Stimulated activated CD4-positive, alpha-beta T cell treated with anti-CD3 and anti-CD28 coated beads, Interleukin-12 subunit alpha, Interleukin-12 subunit beta, amount 100 ng/mL, for 24 hours (primary cell): ENCODE data around the gene MRGPRX4.

Experiments used
- DNase-seq, 2 experiments: peaks; one replicate each; pipeline ENCODE4 v3.0.0-alpha.2; 2020; ENCODE audit warnings: low read depth in 2 of 2

MRGPRX4 gene

DNA sequence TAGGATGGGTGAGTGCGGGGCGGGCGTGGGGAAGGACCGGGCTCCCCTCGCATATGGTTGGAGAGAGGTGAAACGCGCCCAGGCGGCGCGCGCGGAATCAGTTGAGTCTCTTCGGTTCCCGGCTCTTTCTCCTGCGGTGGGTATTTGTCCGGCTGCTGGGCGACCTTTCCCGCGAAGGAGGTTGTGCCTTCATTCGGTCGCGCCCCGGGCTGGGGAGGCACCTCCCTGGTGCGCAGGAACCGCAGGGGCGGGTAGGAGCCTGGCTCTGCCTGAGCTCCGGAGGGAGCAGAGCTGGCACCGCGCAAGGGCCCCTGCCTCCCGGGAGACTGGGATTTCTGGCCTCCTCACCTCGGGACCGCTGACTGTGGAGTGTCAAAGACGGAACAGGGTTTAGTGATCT lies 36.4 kb downstream of the MRGPRX4 start:
- no peak for DNase-seq

- no peak for DNase-seq
Measured at GRCh38 chr11:18221274-18221876, 48.7 kb downstream of the MRGPRX4 start.

- no peak for DNase-seq
Measured at GRCh38 chr11:18222814-18223421, 50.3 kb downstream of the MRGPRX4 start.
